Stromal cell of bone marrow (primary cell): ENCODE data around the gene KRTAP12-2.
"Not testable (repeated sequence)": the region's sequence is repeated elsewhere in the genome, so short reads cannot be mapped to it uniquely, and the experiment has no call there.

Source experiments
- DNase-seq: peaks from one replicate; pipeline ENCODE4 v3.0.0-alpha.2; 2012; ENCODE audit warnings: low read depth

KRTAP12-2 gene

GRCh38 chr21:44684077-44684476 lies 17.4 kb upstream of the KRTAP12-2 start:
- DNase-seq = no peak

GRCh38 chr21:44682580-44683151 lies 15.9 kb upstream of the KRTAP12-2 start:
- DNase-seq = no peak

- no peak for DNase-seq
These were observed 15.3 kb upstream of the KRTAP12-2 start, which contains the start of gene KRTAP12-1 for GRCh38 chr21:44681861-44682579. KRTAP12-1 (minus strand) TSS chr21:44682163; CDS start chr21:44682123, 40 bp downstream.

GRCh38 chr21:44681152-44681551 lies 14.4 kb upstream of the KRTAP12-2 start:
- DNase-seq = no peak

GRCh38 chr21:44677881-44678280 lies 11.2 kb upstream of the KRTAP12-2 start:
- DNase-seq = no peak

GRCh38 chr21:44671911-44672310 lies 5.2 kb upstream of the KRTAP12-2 start:
- no peak for DNase-seq

GRCh38 chr21:44670642-44671432 lies 4.1 kb upstream of the KRTAP12-2 start:
- no peak for DNase-seq

GRCh38 chr21:44667612-44668011 lies 885 bp upstream of the KRTAP12-2 start:
- no peak for DNase-seq

GRCh38 chr21:44664691-44665090 lies 2.0 kb downstream of the KRTAP12-2 start:
- no peak for DNase-seq

- DNase-seq = not testable (repeated sequence)
These were observed 5.2 kb downstream of the KRTAP12-2 start for GRCh38 chr21:44661567-44661966.

- DNase-seq = no peak
These were observed 7.7 kb downstream of the KRTAP12-2 start for GRCh38 chr21:44658913-44659595.

- DNase-seq = no peak
These were observed 8.2 kb downstream of the KRTAP12-2 start for GRCh38 chr21:44658541-44658910.

GRCh38 chr21:44657635-44658540 lies 8.8 kb downstream of the KRTAP12-2 start, which contains the start of gene KRTAP12-3:
KRTAP12-3 (plus strand) TSS chr21:44657932; CDS start chr21:44657980, 48 bp downstream.
- no peak for DNase-seq

GRCh38 chr21:44656868-44657267 lies 9.9 kb downstream of the KRTAP12-2 start:
- DNase-seq = no peak

- DNase-seq = no peak
These were observed 12.1 kb downstream of the KRTAP12-2 start, which contains the start of gene KRTAP12-4 for GRCh38 chr21:44654576-44655175. KRTAP12-4 (minus strand) TSS chr21:44654659; CDS start chr21:44654614, 45 bp downstream.

- no peak for DNase-seq
These were observed 12.8 kb downstream of the KRTAP12-2 start for GRCh38 chr21:44653656-44654575.

GRCh38 chr21:44653123-44653522 lies 13.6 kb downstream of the KRTAP12-2 start:
- no peak for DNase-seq

GRCh38 chr21:44650973-44651675 lies 15.6 kb downstream of the KRTAP12-2 start:
- DNase-seq = no peak
